GM12864 (cell line): ENCODE results near the gene MT2A.

Source experiments
- DNase-seq: peaks from one replicate; pipeline ENCODE4 v3.0.0-alpha.2; 2011; ENCODE audit warnings: low read depth
- H3K4me3 ChIP-seq: 2 replicates; pipeline ENCODE4 v1.5.1; 2011; ENCODE audit warnings: mild to moderate bottlenecking, low read depth, low read length, control low read depth
- TF ChIP-seq, protein P1 (sequence below): IDR thresholded peaks from 2 replicates; pipeline ENCODE4 v1.5.1; 2011; ENCODE audit warnings: low read depth, mild to moderate bottlenecking, moderate library complexity, low read length, control low read depth, inconsistent platforms; ENCODE audit errors: missing control alignments

Gene MT2A

DNA sequence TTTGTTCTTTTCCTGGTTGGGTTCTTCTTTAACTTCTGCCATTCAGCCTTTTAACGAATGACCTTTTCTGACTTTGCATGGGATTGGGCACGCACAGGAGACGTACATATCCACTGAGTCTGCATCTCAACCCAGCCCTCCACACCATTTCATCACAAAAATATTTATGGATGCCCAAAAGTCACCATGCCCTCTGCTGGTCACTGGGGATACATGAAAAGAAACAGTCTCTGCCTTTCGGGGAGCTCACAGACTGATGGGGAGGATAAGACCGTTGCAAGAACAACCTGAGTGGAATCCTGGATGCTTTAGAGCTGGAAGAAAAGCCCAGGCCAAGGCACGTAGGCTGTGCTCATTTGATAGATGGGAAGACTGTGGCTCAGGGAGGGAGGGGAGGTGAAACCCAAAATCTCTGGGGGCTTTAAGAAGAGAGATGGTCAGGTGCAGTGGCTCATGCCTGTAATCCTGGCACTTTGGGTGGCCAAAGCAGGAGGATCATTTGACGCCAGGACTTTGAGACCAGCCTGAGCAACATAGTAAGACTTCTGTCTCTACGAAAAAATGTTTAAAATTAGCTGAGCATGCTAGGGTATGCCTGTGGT is 7.9 kb upstream of the MT2A start:
- DNase-seq = no peak
- TF ChIP-seq, protein P1, sequence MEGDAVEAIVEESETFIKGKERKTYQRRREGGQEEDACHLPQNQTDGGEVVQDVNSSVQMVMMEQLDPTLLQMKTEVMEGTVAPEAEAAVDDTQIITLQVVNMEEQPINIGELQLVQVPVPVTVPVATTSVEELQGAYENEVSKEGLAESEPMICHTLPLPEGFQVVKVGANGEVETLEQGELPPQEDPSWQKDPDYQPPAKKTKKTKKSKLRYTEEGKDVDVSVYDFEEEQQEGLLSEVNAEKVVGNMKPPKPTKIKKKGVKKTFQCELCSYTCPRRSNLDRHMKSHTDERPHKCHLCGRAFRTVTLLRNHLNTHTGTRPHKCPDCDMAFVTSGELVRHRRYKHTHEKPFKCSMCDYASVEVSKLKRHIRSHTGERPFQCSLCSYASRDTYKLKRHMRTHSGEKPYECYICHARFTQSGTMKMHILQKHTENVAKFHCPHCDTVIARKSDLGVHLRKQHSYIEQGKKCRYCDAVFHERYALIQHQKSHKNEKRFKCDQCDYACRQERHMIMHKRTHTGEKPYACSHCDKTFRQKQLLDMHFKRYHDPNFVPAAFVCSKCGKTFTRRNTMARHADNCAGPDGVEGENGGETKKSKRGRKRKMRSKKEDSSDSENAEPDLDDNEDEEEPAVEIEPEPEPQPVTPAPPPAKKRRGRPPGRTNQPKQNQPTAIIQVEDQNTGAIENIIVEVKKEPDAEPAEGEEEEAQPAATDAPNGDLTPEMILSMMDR = peak; percentile 69
- H3K4me3 ChIP-seq = no peak overlapping the region

DNA sequence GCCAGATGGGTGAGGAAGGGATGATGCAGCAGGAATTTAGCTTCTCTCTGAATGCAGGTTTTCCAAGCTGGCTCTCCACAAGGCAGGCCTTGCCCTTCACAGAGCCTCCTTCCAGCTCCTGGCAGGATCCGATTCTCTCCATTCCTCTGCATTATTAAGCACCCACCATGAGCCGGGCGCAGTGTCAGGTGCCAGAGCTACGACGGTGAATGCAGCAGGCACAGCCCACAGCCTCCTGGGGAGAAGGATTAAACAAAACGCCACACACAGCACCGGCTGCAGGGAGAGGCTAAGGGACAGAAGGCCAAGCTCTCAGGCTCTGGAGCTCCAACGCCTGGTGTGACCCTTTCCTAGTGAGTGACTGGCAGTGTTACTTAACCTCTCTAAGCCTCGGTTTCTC is 7.1 kb upstream of the MT2A start:
- H3K4me3 ChIP-seq = no peak overlapping the region
- DNase-seq = no peak
- TF ChIP-seq, protein P1 = no peak

DNA sequence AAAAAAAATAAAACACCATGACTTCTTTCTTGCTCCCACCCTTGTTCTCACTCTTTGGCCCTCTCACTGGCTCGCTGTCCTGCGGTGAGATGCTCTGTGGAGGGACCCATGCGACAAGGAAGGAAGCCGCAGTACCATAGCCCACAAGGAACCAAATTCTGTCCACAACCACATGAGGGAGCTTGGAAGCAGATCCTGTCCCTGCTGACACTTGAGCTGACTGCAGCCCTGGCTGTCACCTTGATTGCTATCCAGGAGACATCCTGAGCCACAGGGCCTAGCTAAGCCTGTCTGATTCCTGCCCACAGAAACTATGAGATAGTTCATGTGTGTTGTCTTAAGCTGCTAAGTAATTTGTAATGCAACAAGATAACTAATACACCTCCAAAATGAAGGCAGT is 4.8 kb upstream of the MT2A start:
- TF ChIP-seq, protein P1 = peak; percentile 17
- no peak overlapping the region for H3K4me3 ChIP-seq
- DNase-seq = no peak

DNA sequence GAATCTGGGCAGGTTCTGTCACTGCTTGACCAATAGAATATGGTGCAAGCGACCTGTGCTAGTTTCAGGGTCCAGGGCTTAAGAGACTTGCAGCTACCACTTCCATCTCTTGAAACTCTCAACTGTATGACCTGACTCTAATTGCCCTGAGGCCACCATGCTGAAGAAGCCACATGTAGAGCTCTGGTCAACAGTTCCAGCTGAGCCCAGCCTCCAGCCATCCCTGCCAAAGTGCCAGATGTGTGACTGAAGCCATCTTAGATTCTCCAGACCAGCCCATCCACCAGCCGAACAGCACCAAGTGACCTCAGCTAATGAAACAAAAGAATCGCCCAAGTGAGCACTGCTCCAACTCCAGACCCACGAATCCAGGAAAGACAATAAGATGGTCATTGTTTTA is 3.4 kb upstream of the MT2A start:
- DNase-seq = no peak
- TF ChIP-seq, protein P1 = no peak
- H3K4me3 ChIP-seq = no peak overlapping the region

DNA sequence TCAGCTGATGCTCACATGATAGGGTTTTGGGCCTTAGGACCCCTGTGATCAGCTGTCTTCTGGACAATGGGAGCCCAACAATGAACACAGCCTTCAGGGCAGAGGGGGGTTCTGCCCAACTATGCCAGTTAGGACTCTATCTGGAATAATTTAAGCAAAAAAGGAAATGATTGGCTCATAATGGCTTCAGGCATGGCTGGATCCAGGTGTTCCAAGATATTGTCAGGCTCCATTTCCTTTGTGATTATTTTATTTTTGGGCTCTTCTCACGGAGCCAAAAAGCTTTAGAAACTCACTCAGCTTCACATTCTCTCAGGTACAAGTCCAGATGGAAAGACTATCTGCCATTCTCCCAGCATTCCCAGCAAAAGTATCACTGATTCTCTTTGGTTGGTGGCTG is 2.9 kb upstream of the MT2A start:
- TF ChIP-seq, protein P1 = no peak
- no peak overlapping the region for H3K4me3 ChIP-seq
- no peak for DNase-seq

DNA sequence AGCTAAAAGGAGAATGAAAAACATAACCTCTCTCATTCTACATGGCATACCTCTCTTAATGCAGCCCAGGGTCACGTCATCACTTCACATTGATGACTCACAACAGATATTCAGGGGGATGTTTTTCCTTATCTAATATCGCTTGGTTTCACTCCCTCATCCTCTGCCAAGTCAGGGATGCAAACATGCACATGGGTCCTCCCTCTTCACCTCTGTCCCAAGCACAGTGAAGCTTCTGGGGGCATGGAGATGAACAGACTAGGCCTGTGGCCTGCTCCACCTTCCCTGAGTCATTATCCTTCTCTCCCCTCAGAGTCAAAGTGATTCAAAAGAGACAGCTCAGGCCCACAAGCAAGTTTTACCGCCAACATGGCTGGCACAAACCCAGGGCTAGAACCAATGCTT is 2.3 kb upstream of the MT2A start:
- TF ChIP-seq, protein P1 = no peak
- H3K4me3 ChIP-seq = no peak overlapping the region
- DNase-seq = no peak

DNA sequence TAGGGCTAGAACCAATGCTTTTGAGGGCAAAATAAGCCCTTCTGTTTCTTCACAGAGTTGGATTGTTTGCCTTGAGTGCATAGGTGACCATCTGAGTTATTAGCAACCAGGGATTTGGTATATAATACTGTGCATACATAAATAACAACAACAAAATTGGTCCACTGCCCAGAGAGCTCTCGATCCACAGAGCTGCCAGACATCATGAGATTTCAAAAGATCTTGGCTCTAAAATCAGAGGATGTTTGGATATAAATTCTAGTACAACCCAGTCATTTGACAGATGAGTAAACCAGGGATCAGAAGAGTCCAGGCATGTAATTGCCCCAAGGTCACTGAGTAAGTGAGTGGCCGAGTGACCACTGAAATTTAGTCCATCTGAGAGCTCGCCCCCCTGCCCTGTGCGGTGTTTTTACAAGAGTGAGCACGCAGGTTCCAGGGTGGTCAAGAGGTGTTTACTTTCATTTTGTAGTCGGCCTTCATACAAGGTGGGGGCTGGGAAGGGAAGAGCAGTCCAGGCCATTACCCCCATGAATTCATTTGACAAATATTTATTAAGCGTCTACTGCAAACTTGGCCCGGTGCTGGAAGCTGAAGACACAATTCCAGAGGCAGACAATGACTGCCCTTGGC is 1.8 kb upstream of the MT2A start:
- H3K4me3 ChIP-seq = no peak overlapping the region
- DNase-seq = no peak
- TF ChIP-seq, protein P1 = no peak
